Endothelial cell of umbilical vein (primary cell): ENCODE results near the gene MSANTD3. TPM values are rescaled to one million over a fixed set of nuclear protein-coding genes. Genes with fewer than 3 reads are reported as not detected.
A peak's percentile ranks its signal among the peaks of the same experiment; 100 is the strongest.
"Not testable (repeated sequence)": the region's sequence is repeated elsewhere in the genome, so short reads cannot be mapped to it uniquely, and the experiment has no call there.

ENCODE experiments used
- BruUV-seq: library from RNA; stranded (reverse); fragments of 400-500 nt; replicated peaks from 2 replicates; lab custom pipeline; 2021; lab: Mats Ljungman, UMichigan
- CTCF ChIA-PET: fragments of 300-600, 350-600 bp; sonication (Branson Sonifier 250); formaldehyde crosslinking; loops from one replicate; lab custom pipeline; 2021; ENCODE audit warnings: antibody characterized with exemption, inconsistent platforms; lab: Charles Lee
- POLR2A ChIA-PET: fragments of 300-600, 350-600 bp; sonication (Branson Sonifier 250); formaldehyde crosslinking; loops from one replicate; lab custom pipeline; 2021; ENCODE audit warnings: antibody characterized with exemption, inconsistent platforms; lab: Charles Lee
- DNase-seq: peaks from one replicate; pipeline ENCODE4 v3.0.0-alpha.2; 2011; ENCODE audit warnings: low read depth, low spot score
- FAIRE-seq: peaks from 2 replicates; lab custom pipeline; 2011; peaks lifted over from hg19 to GRCh38; lab: Jason Lieb, UNC
- H2AFZ ChIP-seq: 2 replicates; pipeline ENCODE4 v1.6.0; 2012; ENCODE audit warnings: low read depth, low read length, control low read depth, inconsistent platforms
- H3K27ac ChIP-seq: 2 replicates; pipeline ENCODE4 v1.5.1; 2011; ENCODE audit warnings: low read depth, mild to moderate bottlenecking, control low read depth, low read length, moderate library complexity; ENCODE audit not compliant: insufficient read depth
- H3K27me3 ChIP-seq, 2 experiments: 2 replicates each; pipeline versions ENCODE4 v1.6.0 to v1.6.1; 2011; ENCODE audit warnings: low read length in 2 of 2, mixed read lengths in 1 of 2; ENCODE audit not compliant: control insufficient read depth in 2 of 2, insufficient read depth in 2 of 2
- H3K36me3 ChIP-seq, 2 experiments: 2 replicates in 1 of 2; 3 replicates in 1 of 2; pipeline ENCODE4 v1.5.1; 2011; ENCODE audit warnings: low read length in 2 of 2, mild to moderate bottlenecking in 1 of 2, moderate library complexity in 1 of 2; ENCODE audit not compliant: control insufficient read depth in 2 of 2, insufficient read depth in 2 of 2; ENCODE audit errors: extremely low read depth in 1 of 2
- H3K4me1 ChIP-seq: 3 replicates; pipeline ENCODE4 v1.5.1; 2011; ENCODE audit warnings: mild to moderate bottlenecking, low read length; ENCODE audit not compliant: control insufficient read depth, insufficient read depth; ENCODE audit errors: extremely low read depth
- H3K4me2 ChIP-seq: 2 replicates; pipeline ENCODE4 v1.6.1; 2011; ENCODE audit warnings: low read length, control low read depth, mixed read lengths; ENCODE audit not compliant: insufficient read depth
- H3K4me3 ChIP-seq, 3 experiments: fragments of 200-600 bp in 1 of 3; sonication (generic), shearing (Covaris generic) in 1 of 3; replicated peaks in 1 of 3; 2 replicates each; pipeline ENCODE4 v1.5.1; 2011 to 2016; ENCODE audit warnings: control low read depth in 3 of 3, low read length in 3 of 3, mild to moderate bottlenecking in 2 of 3, inconsistent platforms in 1 of 3, low read depth in 1 of 3, moderate library complexity in 1 of 3; ENCODE audit not compliant: insufficient read depth in 1 of 3
- H3K79me2 ChIP-seq: 2 replicates; pipeline ENCODE4 v1.6.0; 2012; ENCODE audit warnings: low read length, inconsistent platforms; ENCODE audit not compliant: control insufficient read depth, insufficient read depth
- H3K9ac ChIP-seq: replicated peaks from 2 replicates; pipeline ENCODE3; 2011; ENCODE audit warnings: low read length, control low read depth; ENCODE audit not compliant: insufficient read depth; ENCODE audit errors: extremely low read depth
- H3K9me1 ChIP-seq: replicated peaks from 3 replicates; pipeline ENCODE4 v1.6.0; 2011; ENCODE audit warnings: mild to moderate bottlenecking, low read length; ENCODE audit not compliant: control insufficient read depth, insufficient read depth; ENCODE audit errors: extremely low read depth
- H3K9me3 ChIP-seq: replicated peaks from 2 replicates; pipeline ENCODE4 v1.5.1; 2012; ENCODE audit warnings: low read length, inconsistent platforms; ENCODE audit not compliant: control insufficient read depth, insufficient read depth
- H4K20me1 ChIP-seq: replicated peaks from 2 replicates; pipeline ENCODE3; 2011; ENCODE audit warnings: mild to moderate bottlenecking, low read length; ENCODE audit not compliant: control insufficient read depth, insufficient read depth; ENCODE audit errors: extremely low read depth
- EZH2 ChIP-seq: IDR thresholded peaks from 2 replicates; pipeline ENCODE4 v1.6.1; 2012; ENCODE audit warnings: borderline replicate concordance, low read depth, mild to moderate bottlenecking, moderate library complexity, low read length, inconsistent platforms; ENCODE audit not compliant: severe bottlenecking
- FOS ChIP-seq: IDR thresholded peaks from 2 replicates; pipeline ENCODE4 v1.6.1; 2011; ENCODE audit warnings: mild to moderate bottlenecking, low read length, moderate library complexity, borderline replicate concordance; ENCODE audit not compliant: insufficient read depth
- GATA2 ChIP-seq: IDR thresholded peaks from 2 replicates; pipeline ENCODE4 v1.7.0; 2011; ENCODE audit warnings: low read depth, mild to moderate bottlenecking, moderate library complexity, mixed read lengths, low read length; ENCODE audit not compliant: insufficient read length, insufficient read depth
- JUN ChIP-seq: IDR thresholded peaks from 2 replicates; pipeline ENCODE4 v1.6.1; 2011; ENCODE audit warnings: borderline replicate concordance, low read depth; ENCODE audit not compliant: insufficient read length, insufficient read depth
- MYC ChIP-seq: IDR thresholded peaks from one replicate; pipeline ENCODE4 v1.6.1; 2011; ENCODE audit warnings: mild to moderate bottlenecking, low read depth, low read length
- POLR2A ChIP-seq: IDR thresholded peaks from 2 replicates; pipeline ENCODE4 v1.6.1; 2012; ENCODE audit warnings: low read depth, mild to moderate bottlenecking, control low read depth, low read length
- POLR2AphosphoS5 ChIP-seq: IDR thresholded peaks from 2 replicates; pipeline ENCODE4 v1.6.1; 2012; ENCODE audit warnings: low read depth, mild to moderate bottlenecking, control low read depth, low read length, moderate library complexity; ENCODE audit not compliant: insufficient read depth
- dilution Hi-C: fragments of 300-500 bp; cut with MboI; formaldehyde crosslinking; loops from one replicate; pipeline ENCODE4 v1.15.0; 2019; ENCODE audit warnings: low sequenced_read_pairs; ENCODE audit not compliant: extremely low pct_ligation_motif_present
- intact Hi-C: fragments of 100-400 bp; cut with micrococcal nuclease; formaldehyde crosslinking; loops from one replicate; pipeline ENCODE4 v1.10.0; 2022
- polyA plus RNA-seq, 4 experiments: library from polyadenylated mRNA; depleted of rRNA in 3 of 4; stranded (reverse) in 3 of 4; unstranded in 1 of 4; fragments of >200 nt; gene quantifications; 2 replicates each; pipeline versions ENCODE4 v1.2.1 to v1.2.3, GENCODE V29; 2011 to 2012; ENCODE audit warnings: missing spikeins in 1 of 4
- total RNA-seq: library from RNA; stranded (reverse); gene quantifications from 2 replicates; pipeline ENCODE4 v1.2.3, GENCODE V29; 2021
- TF ChIP-seq, protein P1 (sequence below), 2 donors: IDR thresholded peaks; 1 replicate in 1 of 2; 2 replicates in 1 of 2; pipeline ENCODE4 v1.5.1; 2011; ENCODE audit warnings: low read length in 2 of 2, mild to moderate bottlenecking in 2 of 2, moderate library complexity in 2 of 2, control low read depth in 1 of 2, inconsistent platforms in 1 of 2, low read depth in 1 of 2; ENCODE audit not compliant: insufficient read depth in 1 of 2; ENCODE audit errors: extremely low read depth in 1 of 2
- TF ChIP-seq, protein P2 (sequence below): IDR thresholded peaks from 2 replicates; pipeline ENCODE4 v1.6.1; 2011; ENCODE audit not compliant: insufficient read depth, insufficient read length

The MSANTD3 gene
- total and polyA plus RNA-seq, 2 donors (not counting 3 experiments of a cell fraction or from before 2014, with no cell fraction given): 31.3 to 88.5 TPM

DNA sequence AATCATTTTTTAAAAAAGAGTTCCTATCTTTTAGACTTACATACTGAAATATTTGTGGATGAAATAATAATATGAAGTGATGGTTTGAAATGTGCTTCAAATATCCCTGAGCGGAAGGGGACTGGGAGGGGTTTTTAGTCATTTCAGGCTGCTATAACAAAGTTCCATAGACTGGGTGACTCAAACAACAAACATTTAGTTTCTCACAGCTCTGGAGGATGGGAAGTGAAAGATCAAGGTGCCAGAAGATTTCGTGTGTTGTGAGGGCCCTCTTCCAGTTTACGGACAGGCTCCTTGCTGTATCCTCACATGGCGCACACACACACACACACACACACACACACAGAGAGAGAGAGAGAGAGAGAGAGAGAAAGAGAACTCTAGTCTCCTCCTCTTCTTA is 47.1 kb upstream of the MSANTD3 start:
- POLR2A ChIA-PET: interaction anchor here (0.6 kb wide), 1 partner anchor 31 kb away, joined by 3 read pairs; no protein-coding TSS in a partner anchor
- Histone ChIP-seq H3K27ac (peak overlapping the region; percentile 37), H3K27me3 (no peaks in the 10 kb centered on the region), H3K79me2 (no peaks in the 10 kb centered on the region), H3K9ac (no peak overlapping the region), H3K4me1 (no peaks in the 10 kb centered on the region), H3K9me3 (no peaks in the 10 kb centered on the region), H3K9me1 (no peaks in the 10 kb centered on the region), H3K36me3 (no peaks in the 10 kb centered on the region), H4K20me1 (no peaks in the 10 kb centered on the region), H3K4me3 (no peak overlapping the region), H3K4me2 (no peak overlapping the region), H2AFZ (peak overlapping the region; percentile 48)
- BruUV-seq: no TSS peak
- DNase-seq: no peak
- dilution Hi-C loops (no loop called here), intact Hi-C loops (no loop called here)
- CTCF ChIA-PET: no interaction called here
- TF ChIP-seq, protein P1, sequence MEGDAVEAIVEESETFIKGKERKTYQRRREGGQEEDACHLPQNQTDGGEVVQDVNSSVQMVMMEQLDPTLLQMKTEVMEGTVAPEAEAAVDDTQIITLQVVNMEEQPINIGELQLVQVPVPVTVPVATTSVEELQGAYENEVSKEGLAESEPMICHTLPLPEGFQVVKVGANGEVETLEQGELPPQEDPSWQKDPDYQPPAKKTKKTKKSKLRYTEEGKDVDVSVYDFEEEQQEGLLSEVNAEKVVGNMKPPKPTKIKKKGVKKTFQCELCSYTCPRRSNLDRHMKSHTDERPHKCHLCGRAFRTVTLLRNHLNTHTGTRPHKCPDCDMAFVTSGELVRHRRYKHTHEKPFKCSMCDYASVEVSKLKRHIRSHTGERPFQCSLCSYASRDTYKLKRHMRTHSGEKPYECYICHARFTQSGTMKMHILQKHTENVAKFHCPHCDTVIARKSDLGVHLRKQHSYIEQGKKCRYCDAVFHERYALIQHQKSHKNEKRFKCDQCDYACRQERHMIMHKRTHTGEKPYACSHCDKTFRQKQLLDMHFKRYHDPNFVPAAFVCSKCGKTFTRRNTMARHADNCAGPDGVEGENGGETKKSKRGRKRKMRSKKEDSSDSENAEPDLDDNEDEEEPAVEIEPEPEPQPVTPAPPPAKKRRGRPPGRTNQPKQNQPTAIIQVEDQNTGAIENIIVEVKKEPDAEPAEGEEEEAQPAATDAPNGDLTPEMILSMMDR (IDR thresholded peaks at IDR 0.05; ENCODE audit: extremely low read depth in 1 of 2, insufficient read depth in 1 of 2, low read depth in 1 of 2, low read length in 2 of 2): no peak
- TF ChIP-seq GATA2: no peak
- no peak for TF ChIP-seq POLR2AphosphoS5
- TF ChIP-seq, protein P2, sequence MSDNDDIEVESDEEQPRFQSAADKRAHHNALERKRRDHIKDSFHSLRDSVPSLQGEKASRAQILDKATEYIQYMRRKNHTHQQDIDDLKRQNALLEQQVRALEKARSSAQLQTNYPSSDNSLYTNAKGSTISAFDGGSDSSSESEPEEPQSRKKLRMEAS: no peak
- TF ChIP-seq JUN: no peak
- TF ChIP-seq POLR2A: no peak
- no peak for TF ChIP-seq MYC
- TF ChIP-seq EZH2: no peak
- TF ChIP-seq FOS: no peak
- FAIRE-seq: peak; percentile 57

DNA sequence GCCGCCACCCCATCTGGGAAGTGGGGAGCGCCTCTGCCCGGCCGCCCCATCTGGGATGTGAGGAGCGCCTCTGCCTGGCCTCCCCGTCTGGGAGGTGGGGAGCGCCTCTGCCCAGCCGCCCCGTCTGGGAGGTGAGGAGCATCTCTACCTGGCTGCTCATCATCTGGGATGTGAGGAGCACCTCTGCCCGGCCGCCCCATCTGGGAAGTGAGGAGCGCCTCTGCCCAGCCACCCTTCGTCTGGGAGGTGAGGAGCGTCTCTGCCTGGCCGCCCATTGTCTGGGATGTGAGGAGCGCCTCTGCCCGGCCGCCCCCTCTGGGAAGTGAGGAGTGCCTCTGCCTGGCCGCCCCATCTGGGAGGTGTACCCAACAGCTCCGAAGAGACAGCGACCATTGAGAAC is 34.0 kb upstream of the MSANTD3 start:
- H2AFZ ChIP-seq, H4K20me1 ChIP-seq, H3K4me1 ChIP-seq, POLR2A ChIA-PET, H3K27me3 ChIP-seq, H3K27ac ChIP-seq, DNase-seq, H3K9ac ChIP-seq, BruUV-seq, FAIRE-seq, dilution Hi-C loops, H3K79me2 ChIP-seq, H3K9me3 ChIP-seq, H3K4me3 ChIP-seq, CTCF ChIA-PET, H3K4me2 ChIP-seq, intact Hi-C loops, H3K36me3 ChIP-seq, H3K9me1 ChIP-seq: not testable (repeated sequence)
